ENCODE measurements around the gene PTPRG.

PTPRG gene

GRCh38 chr3:62128681-62129080, 567.3 kb downstream of the PTPRG start:
- Histone ChIP-seq H3K36me3 (ENCODE audit: control insufficient read depth, low read length) (no peaks in the 10 kb centered on the region), H3F3A (ENCODE audit: control insufficient read depth, insufficient read depth) (no peaks in the 10 kb centered on the region), H3K4me2 (ENCODE audit: low read length) (no peak overlapping the region), H3K27me3 (ENCODE audit: control insufficient read depth, low read length) (peaks cover 2% of the 10 kb centered on the region; the same call in 1 of the 2 replicates), H4K20me1 (ENCODE audit: control insufficient read depth, insufficient read depth, low read depth, low read length) (no peaks in the 10 kb centered on the region), H3K4me1 (ENCODE audit: control insufficient read depth, low read length) (no peaks in the 10 kb centered on the region), H3K79me2 (ENCODE audit: control insufficient read depth, low read length) (no peaks in the 10 kb centered on the region), H3K9me3 (ENCODE audit: control insufficient read depth, insufficient read depth, low read length) (no peaks in the 10 kb centered on the region), H3K27ac (ENCODE audit: low read depth, low read length) (no peak overlapping the region), H3K9me2 (replicated peaks; ENCODE audit: control insufficient read depth, low read length) (no peaks in the 10 kb centered on the region), H3K4me3 (ENCODE audit: low read length) (no peak overlapping the region)
- no peak for TF ChIP-seq EZH2phosphoT487 (IDR thresholded peaks at IDR 0.05; ENCODE audit: borderline replicate concordance, low read length)
- no peak for TF ChIP-seq CTCF (IDR thresholded peaks at IDR 0.05; ENCODE audit: low read depth, low read length, poor library complexity, severe bottlenecking)

GRCh38 chr3:62131050-62131449, 569.7 kb downstream of the PTPRG start:
- peaks cover 2% of the 10 kb centered on the region; the same call in 1 of the 2 replicates for H3K27me3 ChIP-seq (ENCODE audit: control insufficient read depth, low read length)

GRCh38 chr3:62131620-62132019, 570.2 kb downstream of the PTPRG start:
- H4K20me1 ChIP-seq (ENCODE audit: control insufficient read depth, insufficient read depth, low read depth, low read length): no peaks in the 10 kb centered on the region
- no peaks in the 10 kb centered on the region for H3K9me2 ChIP-seq (replicated peaks; ENCODE audit: control insufficient read depth, low read length)
- H3K9me3 ChIP-seq (ENCODE audit: control insufficient read depth, insufficient read depth, low read length): no peaks in the 10 kb centered on the region
- no peak overlapping the region for H3K27ac ChIP-seq (ENCODE audit: low read depth, low read length)
- H3K4me2 ChIP-seq (ENCODE audit: low read length): no peak overlapping the region
- H3F3A ChIP-seq (ENCODE audit: control insufficient read depth, insufficient read depth): no peaks in the 10 kb centered on the region
- H3K4me1 ChIP-seq (ENCODE audit: control insufficient read depth, low read length): no peaks in the 10 kb centered on the region
- H3K27me3 ChIP-seq (ENCODE audit: control insufficient read depth, low read length): peaks cover 2% of the 10 kb centered on the region; the same call in 1 of the 2 replicates
- no peaks in the 10 kb centered on the region for H3K36me3 ChIP-seq (ENCODE audit: control insufficient read depth, low read length)
- no peaks in the 10 kb centered on the region for H3K79me2 ChIP-seq (ENCODE audit: control insufficient read depth, low read length)
- TF ChIP-seq CTCF (IDR thresholded peaks at IDR 0.05; ENCODE audit: low read depth, low read length, poor library complexity, severe bottlenecking) (peak; percentile 24), EZH2phosphoT487 (IDR thresholded peaks at IDR 0.05; ENCODE audit: borderline replicate concordance, low read length) (no peak)
- H3K4me3 ChIP-seq (ENCODE audit: low read length): no peak overlapping the region

More at GRCh38 chr3:62131050-62131449, 569.7 kb downstream of the PTPRG start:
- Histone ChIP-seq H3K79me2 (ENCODE audit: control insufficient read depth, low read length) (no peaks in the 10 kb centered on the region), H3K36me3 (ENCODE audit: control insufficient read depth, low read length) (no peaks in the 10 kb centered on the region), H3K27ac (ENCODE audit: low read depth, low read length) (no peak overlapping the region), H3K9me2 (replicated peaks; ENCODE audit: control insufficient read depth, low read length) (no peaks in the 10 kb centered on the region), H3K4me3 (ENCODE audit: low read length) (no peak overlapping the region), H4K20me1 (ENCODE audit: control insufficient read depth, insufficient read depth, low read depth, low read length) (no peaks in the 10 kb centered on the region), H3F3A (ENCODE audit: control insufficient read depth, insufficient read depth) (no peaks in the 10 kb centered on the region), H3K4me1 (ENCODE audit: control insufficient read depth, low read length) (no peaks in the 10 kb centered on the region), H3K9me3 (ENCODE audit: control insufficient read depth, insufficient read depth, low read length) (no peaks in the 10 kb centered on the region), H3K4me2 (ENCODE audit: low read length) (no peak overlapping the region)
- no peak for TF ChIP-seq EZH2phosphoT487 (IDR thresholded peaks at IDR 0.05; ENCODE audit: borderline replicate concordance, low read length)
- no peak for TF ChIP-seq CTCF (IDR thresholded peaks at IDR 0.05; ENCODE audit: low read depth, low read length, poor library complexity, severe bottlenecking)

Data from DOHH2 (cell line).